Occipital lobe (tissue), 2 donors: ENCODE data around the gene ZNF689. TPM values are rescaled to one million over a fixed set of nuclear protein-coding genes. Genes with fewer than 3 reads are reported as not detected.

ENCODE experiments used
- DNase-seq: peaks from one replicate; lab custom pipeline; 2025; lab: John Stamatoyannopoulos, UW
- total RNA-seq: library from RNA; depleted of rRNA; stranded (reverse); fragments of >200 nt; gene quantifications from one replicate; pipeline ENCODE4 v1.2.3, GENCODE V29; 2014

Gene ZNF689
- 8.9 TPM for total RNA-seq

GRCh38 chr16:30609926-30610839 is at the start of gene ZNF689:
Gene ZNF689, minus strand, starts transcription at chr16:30610389. Its CDS starts 348 bp downstream, at chr16:30610041.
- DNase-seq: peak; percentile 96

GRCh38 chr16:30658731-30659506 is 48.7 kb upstream of the ZNF689 start:
- DNase-seq: peak; percentile 95

- peak; percentile 100 for DNase-seq
Measured at GRCh38 chr16:30657866-30658730, 47.9 kb upstream of the ZNF689 start, which contains the start of gene FBRS. Gene FBRS, plus strand, starts transcription at chr16:30658431. Its CDS starts 1,088 bp downstream, at chr16:30659519.

GRCh38 chr16:30656974-30657865 is 47.0 kb upstream of the ZNF689 start:
- DNase-seq: no peak

- no peak for DNase-seq
Measured at GRCh38 chr16:30656388-30656787, 46.2 kb upstream of the ZNF689 start.

- DNase-seq: no peak
Measured at GRCh38 chr16:30655815-30656347, 45.7 kb upstream of the ZNF689 start.

GRCh38 chr16:30654856-30655255 is 44.7 kb upstream of the ZNF689 start:
- no peak for DNase-seq

GRCh38 chr16:30652718-30653117 is 42.5 kb upstream of the ZNF689 start:
- DNase-seq: no peak

- DNase-seq: no peak
Measured at GRCh38 chr16:30652005-30652296, 41.8 kb upstream of the ZNF689 start.

GRCh38 chr16:30651124-30652004 is 41.2 kb upstream of the ZNF689 start:
- DNase-seq: no peak

GRCh38 chr16:30650369-30651123 is 40.4 kb upstream of the ZNF689 start, which contains the start of gene PRR14:
Gene PRR14, plus strand, starts transcription at chr16:30650960. Its CDS starts 686 bp downstream, at chr16:30651646.
- peak; percentile 99 for DNase-seq

GRCh38 chr16:30649725-30650368 is 39.7 kb upstream of the ZNF689 start:
- no peak for DNase-seq

GRCh38 chr16:30647274-30647571 is 37.0 kb upstream of the ZNF689 start:
- DNase-seq: no peak

GRCh38 chr16:30645727-30646126 is 35.5 kb upstream of the ZNF689 start:
- DNase-seq: no peak

- DNase-seq: no peak
Measured at GRCh38 chr16:30644334-30644830, 34.2 kb upstream of the ZNF689 start.

GRCh38 chr16:30641378-30641982 is 31.3 kb upstream of the ZNF689 start:
- no peak for DNase-seq

- no peak for DNase-seq
Measured at GRCh38 chr16:30637944-30638343, 27.8 kb upstream of the ZNF689 start.
